ENCODE data around the gene ADAMTS13.

Gene ADAMTS13

GRCh38 chr9:133393399-133393798 is 28.8 kb upstream of the ADAMTS13 start:
- Histone ChIP-seq H3K4me3 (no peak overlapping the region), H3K27ac (no peak overlapping the region)
- no peak for TF ChIP-seq CTCF (IDR thresholded peaks at IDR 0.05)
- no peak for DNase-seq (ENCODE audit: low spot score)

- TF ChIP-seq CTCF (IDR thresholded peaks at IDR 0.05), result no peak
- Histone ChIP-seq H3K27ac (no peak overlapping the region), H3K4me3 (no peak overlapping the region)
- DNase-seq (ENCODE audit: low spot score), result no peak
Measured at GRCh38 chr9:133394687-133395271, 27.4 kb upstream of the ADAMTS13 start.

GRCh38 chr9:133396952-133397351 is 25.2 kb upstream of the ADAMTS13 start:
- H3K4me3 ChIP-seq, result no peak overlapping the region
- no peak for DNase-seq (ENCODE audit: low spot score)

GRCh38 chr9:133397370-133397769 is 24.8 kb upstream of the ADAMTS13 start:
- no peak for DNase-seq (ENCODE audit: low spot score)
- TF ChIP-seq CTCF (IDR thresholded peaks at IDR 0.05), result no peak
- Histone ChIP-seq H3K4me3 (no peak overlapping the region), H3K27ac (no peak overlapping the region)

More at GRCh38 chr9:133396952-133397351, 25.2 kb upstream of the ADAMTS13 start:
- no peak for TF ChIP-seq CTCF (IDR thresholded peaks at IDR 0.05)
- no peak overlapping the region for H3K27ac ChIP-seq

GRCh38 chr9:133397895-133398294 is 24.3 kb upstream of the ADAMTS13 start:
- H3K27ac ChIP-seq, result no peak overlapping the region
- no peak for TF ChIP-seq CTCF (IDR thresholded peaks at IDR 0.05)
- H3K4me3 ChIP-seq, result no peak overlapping the region
- no peak for DNase-seq (ENCODE audit: low spot score)

- DNase-seq (ENCODE audit: low spot score), result no peak
- no peak for TF ChIP-seq CTCF (IDR thresholded peaks at IDR 0.05)
Measured at GRCh38 chr9:133400292-133400691, 21.9 kb upstream of the ADAMTS13 start.

GRCh38 chr9:133401588-133401987 is 20.6 kb upstream of the ADAMTS13 start:
- Histone ChIP-seq H3K4me3 (no peak overlapping the region), H3K27ac (no peak overlapping the region)
- no peak for TF ChIP-seq CTCF (IDR thresholded peaks at IDR 0.05)
- no peak for DNase-seq (ENCODE audit: low spot score)

More at GRCh38 chr9:133400292-133400691, 21.9 kb upstream of the ADAMTS13 start:
- Histone ChIP-seq H3K4me3 (no peak overlapping the region), H3K27ac (no peak overlapping the region)

Data from coronary artery (tissue), 2 donors.